Activated T-cell treated with anti-CD3 and anti-CD28 coated beads, Interleukin-2, amount 50 U/mL, for 4 hours (primary cell): ENCODE measurements around the gene RPL36A. TPM values are rescaled to one million over a fixed set of nuclear protein-coding genes. Genes with fewer than 3 reads are reported as not detected.

ENCODE experiments used
- ATAC-seq, 2 donors: fragments of 200-7000 bp; cut with Tn5 transposase; one replicate each; pipeline ENCODE4 v1.10.0; 2021
- DNase-seq: peaks from one replicate; pipeline ENCODE4 v3.0.0-alpha.2; 2020
- H3K27me3 Mint-ChIP-seq: one replicate; pipeline ENCODE4 v1.8.0; 2021; ENCODE audit warnings: low read depth, mixed read lengths
- H3K36me3 Mint-ChIP-seq: one replicate; pipeline ENCODE4 v1.8.0; 2022; ENCODE audit warnings: mixed read lengths; ENCODE audit not compliant: insufficient read depth
- H3K4me1 Mint-ChIP-seq: one replicate; pipeline ENCODE4 v1.8.0; 2021; ENCODE audit warnings: low read depth, mixed read lengths
- H3K4me3 Mint-ChIP-seq: one replicate; pipeline ENCODE4 v1.8.0; 2021; ENCODE audit warnings: mild to moderate bottlenecking, moderate library complexity, mixed read lengths
- H3K9me3 Mint-ChIP-seq: one replicate; pipeline ENCODE4 v1.8.0; 2021; ENCODE audit warnings: mixed read lengths
- total RNA-seq, 3 donors: library from RNA; stranded (reverse); gene quantifications; one replicate each; pipeline ENCODE4 v1.2.1, GENCODE V29; 2021

Gene RPL36A
- 100 to 1,000 TPM; 451 to 525 (median 514) TPM for total RNA-seq

- H3K4me3 Mint-ChIP-seq = peak within 1 kb of the TSS; percentile 97
- no peaks in the 10 kb centered on the region for H3K27me3 Mint-ChIP-seq
- H3K36me3 Mint-ChIP-seq = peaks cover 34% of the 10 kb centered on the region
Observed at GRCh38 chrX:101390664-101391525, at the start of gene RPL36A. Gene RPL36A, plus strand, starts transcription at chrX:101391011. Its CDS starts 33 bp downstream, at chrX:101391044.

GRCh38 chrX:101347859-101348451, 42.9 kb upstream of the RPL36A start:
- no peaks in the 10 kb centered on the region for H3K27me3 Mint-ChIP-seq
- no peak for ATAC-seq
- peak overlapping the region; percentile 91 for H3K4me3 Mint-ChIP-seq
- DNase-seq = no peak
- H3K36me3 Mint-ChIP-seq = peaks cover 9% of the 10 kb centered on the region
- H3K9me3 Mint-ChIP-seq = no peaks in the 10 kb centered on the region
- peaks cover 14% of the 10 kb centered on the region for H3K4me1 Mint-ChIP-seq

More at GRCh38 chrX:101390664-101391525, at the start of gene RPL36A:
- no peaks in the 10 kb centered on the region for H3K9me3 Mint-ChIP-seq
- H3K4me1 Mint-ChIP-seq = peaks cover 20% of the 10 kb centered on the region
- ATAC-seq (peak; percentile 94 to 96), DNase-seq (peak; percentile 77)

GRCh38 chrX:101348452-101349192, 42.2 kb upstream of the RPL36A start, which contains the start of gene TIMM8A:
Gene TIMM8A, minus strand, starts transcription at chrX:101348742. Its CDS starts 78 bp downstream, at chrX:101348664.
- Mint-ChIP-seq H3K36me3 (peaks cover 9% of the 10 kb centered on the region), H3K4me1 (peaks cover 14% of the 10 kb centered on the region), H3K4me3 (peak within 1 kb of the TSS; percentile 91), H3K27me3 (no peaks in the 10 kb centered on the region), H3K9me3 (no peaks in the 10 kb centered on the region)
- DNase-seq (peak; percentile 68), ATAC-seq (peak; percentile 98)

GRCh38 chrX:101349193-101349562, 41.6 kb upstream of the RPL36A start:
- Mint-ChIP-seq H3K36me3 (peaks cover 7% of the 10 kb centered on the region), H3K4me1 (peaks cover 14% of the 10 kb centered on the region), H3K4me3 (peak overlapping the region; percentile 91), H3K27me3 (no peaks in the 10 kb centered on the region), H3K9me3 (no peaks in the 10 kb centered on the region)
- no peak for DNase-seq
- ATAC-seq = peak in 1 of 2 donors; percentile 3

GRCh38 chrX:101357166-101357795, 33.5 kb upstream of the RPL36A start:
- ATAC-seq (no peak), DNase-seq (no peak)
- no peaks in the 10 kb centered on the region for H3K9me3 Mint-ChIP-seq
- no peaks in the 10 kb centered on the region for H3K4me1 Mint-ChIP-seq
- H3K36me3 Mint-ChIP-seq = no peaks in the 10 kb centered on the region
- no peaks in the 10 kb centered on the region for H3K27me3 Mint-ChIP-seq
- no peak overlapping the region for H3K4me3 Mint-ChIP-seq

- Mint-ChIP-seq H3K27me3 (no peaks in the 10 kb centered on the region), H3K4me1 (no peaks in the 10 kb centered on the region), H3K9me3 (no peaks in the 10 kb centered on the region), H3K4me3 (no peak overlapping the region), H3K36me3 (no peaks in the 10 kb centered on the region)
- ATAC-seq = no peak
- no peak for DNase-seq
Observed at GRCh38 chrX:101359966-101360365, 30.8 kb upstream of the RPL36A start.

- DNase-seq = no peak
- H3K9me3 Mint-ChIP-seq = no peaks in the 10 kb centered on the region
- H3K36me3 Mint-ChIP-seq = no peaks in the 10 kb centered on the region
- H3K4me3 Mint-ChIP-seq = no peak overlapping the region
- no peak for ATAC-seq
- no peaks in the 10 kb centered on the region for H3K4me1 Mint-ChIP-seq
- H3K27me3 Mint-ChIP-seq = no peaks in the 10 kb centered on the region
Observed at GRCh38 chrX:101360390-101360789, 30.4 kb upstream of the RPL36A start.

- ATAC-seq (no peak), DNase-seq (no peak)
- H3K9me3 Mint-ChIP-seq = no peaks in the 10 kb centered on the region
- no peak overlapping the region for H3K4me3 Mint-ChIP-seq
- H3K27me3 Mint-ChIP-seq = no peaks in the 10 kb centered on the region
- no peaks in the 10 kb centered on the region for H3K36me3 Mint-ChIP-seq
- H3K4me1 Mint-ChIP-seq = no peaks in the 10 kb centered on the region
Observed at GRCh38 chrX:101362116-101362515, 28.7 kb upstream of the RPL36A start.

GRCh38 chrX:101362757-101363156, 28.1 kb upstream of the RPL36A start:
- no peak overlapping the region for H3K4me3 Mint-ChIP-seq
- H3K27me3 Mint-ChIP-seq = no peaks in the 10 kb centered on the region
- no peaks in the 10 kb centered on the region for H3K36me3 Mint-ChIP-seq
- H3K4me1 Mint-ChIP-seq = no peaks in the 10 kb centered on the region
- ATAC-seq (no peak), DNase-seq (no peak)
- H3K9me3 Mint-ChIP-seq = no peaks in the 10 kb centered on the region

- H3K27me3 Mint-ChIP-seq = no peaks in the 10 kb centered on the region
- DNase-seq (no peak), ATAC-seq (no peak)
- H3K4me1 Mint-ChIP-seq = no peaks in the 10 kb centered on the region
- no peaks in the 10 kb centered on the region for H3K36me3 Mint-ChIP-seq
- no peaks in the 10 kb centered on the region for H3K9me3 Mint-ChIP-seq
- no peak overlapping the region for H3K4me3 Mint-ChIP-seq
Observed at GRCh38 chrX:101365301-101365795, 25.5 kb upstream of the RPL36A start.

GRCh38 chrX:101368800-101369199, 22.0 kb upstream of the RPL36A start:
- Mint-ChIP-seq H3K36me3 (no peaks in the 10 kb centered on the region), H3K4me3 (no peak overlapping the region), H3K9me3 (no peaks in the 10 kb centered on the region), H3K4me1 (peaks cover 2% of the 10 kb centered on the region), H3K27me3 (no peaks in the 10 kb centered on the region)
- ATAC-seq (no peak), DNase-seq (no peak)

- Mint-ChIP-seq H3K9me3 (no peaks in the 10 kb centered on the region), H3K27me3 (no peaks in the 10 kb centered on the region)
Observed at GRCh38 chrX:101369687-101370086, 21.1 kb upstream of the RPL36A start.

GRCh38 chrX:101370888-101371504, 19.8 kb upstream of the RPL36A start:
- Mint-ChIP-seq H3K4me3 (no peak overlapping the region), H3K27me3 (no peaks in the 10 kb centered on the region), H3K9me3 (no peaks in the 10 kb centered on the region), H3K4me1 (peaks cover 2% of the 10 kb centered on the region), H3K36me3 (no peaks in the 10 kb centered on the region)
- DNase-seq (no peak), ATAC-seq (no peak)

More at GRCh38 chrX:101369687-101370086, 21.1 kb upstream of the RPL36A start:
- no peak for ATAC-seq
- H3K4me1 Mint-ChIP-seq = peaks cover 2% of the 10 kb centered on the region
- no peaks in the 10 kb centered on the region for H3K36me3 Mint-ChIP-seq
- no peak overlapping the region for H3K4me3 Mint-ChIP-seq
- no peak for DNase-seq
